HepG2 (cell line): ENCODE data around the gene FCN3. TPM values are rescaled to one million over a fixed set of nuclear protein-coding genes. Genes with fewer than 3 reads are reported as not detected.

Experiments used
- CAMTA2 ChIP-seq: sonication (generic); formaldehyde crosslinking; IDR thresholded peaks from 2 replicates; pipeline ENCODE4 v1.4.0; 2020; ENCODE audit warnings: mild to moderate bottlenecking, missing genetic modification reagents, borderline replicate concordance
- GABPB1 ChIP-seq: IDR thresholded peaks from 2 replicates; pipeline ENCODE4 v1.6.1; 2016; ENCODE audit warnings: mild to moderate bottlenecking, missing genetic modification reagents, moderate library complexity, missing compliant biosample characterization
- GFI1 ChIP-seq: sonication (generic); formaldehyde crosslinking; IDR thresholded peaks from 2 replicates; pipeline ENCODE4 v1.5.0; 2020; ENCODE audit warnings: missing genetic modification reagents, mild to moderate bottlenecking, borderline replicate concordance
- KAT2B ChIP-seq: fragments of 150-350 bp; IDR thresholded peaks from 2 replicates; pipeline ENCODE4 v1.6.1; 2014; ENCODE audit warnings: low read depth, low read length, borderline replicate concordance
- NKX3-1 ChIP-seq: sonication (generic); formaldehyde crosslinking; IDR thresholded peaks from 2 replicates; pipeline ENCODE4 v1.5.0; 2020; ENCODE audit warnings: missing genetic modification reagents
- SSRP1 ChIP-seq: IDR thresholded peaks from 2 replicates; pipeline ENCODE4 v1.6.1; 2016; ENCODE audit warnings: control low read depth
- TEAD2 ChIP-seq: sonication (generic); formaldehyde crosslinking; IDR thresholded peaks from 2 replicates; pipeline ENCODE4 v1.9.0; 2021; ENCODE audit warnings: missing genetic modification reagents
- ZBTB10 ChIP-seq: sonication (generic); formaldehyde crosslinking; IDR thresholded peaks from 2 replicates; pipeline ENCODE4 v1.4.0; 2020; ENCODE audit warnings: missing genetic modification reagents, borderline replicate concordance
- ZBTB37 ChIP-seq: sonication (generic); formaldehyde crosslinking; IDR thresholded peaks from 2 replicates; pipeline ENCODE4 v1.4.0; 2020; ENCODE audit warnings: mild to moderate bottlenecking, missing genetic modification reagents
- ZBTB7B ChIP-seq: sonication (generic); formaldehyde crosslinking; IDR thresholded peaks from 2 replicates; pipeline ENCODE4 v1.4.0; 2020; ENCODE audit warnings: missing genetic modification reagents
- ZNF383 ChIP-seq: sonication (generic); formaldehyde crosslinking; IDR thresholded peaks from 2 replicates; pipeline ENCODE4 v1.4.0; 2020; ENCODE audit warnings: missing genetic modification reagents, mild to moderate bottlenecking, borderline replicate concordance
- ZNF646 ChIP-seq: sonication (generic); formaldehyde crosslinking; IDR thresholded peaks from 2 replicates; pipeline ENCODE4 v1.9.0; 2021; ENCODE audit warnings: mild to moderate bottlenecking, missing genetic modification reagents
- ZNF746 ChIP-seq: sonication (generic); formaldehyde crosslinking; IDR thresholded peaks from 2 replicates; pipeline ENCODE4 v1.8.0; 2022; ENCODE audit warnings: mild to moderate bottlenecking, missing genetic modification reagents
- ZNF761 ChIP-seq: sonication (generic); formaldehyde crosslinking; conservative IDR thresholded peaks from 2 replicates; pipeline ENCODE4 v1.4.0; 2020; ENCODE audit warnings: mild to moderate bottlenecking, missing genetic modification reagents
- polyA plus RNA-seq, 8 experiments: library from polyadenylated mRNA; depleted of rRNA in 3 of 8; stranded (reverse) in 7 of 8; unstranded in 1 of 8; fragments of >200 nt; fragmentation: Illumina TruSeq in 4 of 8; extraction: Trizol in 4 of 8; gene quantifications; 2 replicates each; pipeline versions ENCODE4 v1.2.1 to v1.2.3, GENCODE V29; 2011 to 2016; ENCODE audit warnings: low read depth in 4 of 8, missing spikeins in 1 of 8, mixed read lengths in 1 of 8; ENCODE audit not compliant: insufficient read depth in 1 of 8
- total RNA-seq, 5 experiments: library from RNA; depleted of rRNA; stranded (reverse); fragments of >200 nt; fragmentation: Illumina TruSeq; extraction: Trizol; gene quantifications; 2 replicates each; pipeline ENCODE4 v1.2.3, GENCODE V29; 2016; ENCODE audit warnings: low read depth in 1 of 5
- TF ChIP-seq, protein P1 (sequence below): sonication (generic); formaldehyde crosslinking; IDR thresholded peaks from 2 replicates; pipeline ENCODE4 v1.4.0; 2020; ENCODE audit warnings: missing genetic modification reagents

Gene FCN3
- total and polyA plus RNA-seq, 2 of the 13 experiments (the other 11 are each of a cell fraction or from before 2014, with no cell fraction given): not detected

DNA sequence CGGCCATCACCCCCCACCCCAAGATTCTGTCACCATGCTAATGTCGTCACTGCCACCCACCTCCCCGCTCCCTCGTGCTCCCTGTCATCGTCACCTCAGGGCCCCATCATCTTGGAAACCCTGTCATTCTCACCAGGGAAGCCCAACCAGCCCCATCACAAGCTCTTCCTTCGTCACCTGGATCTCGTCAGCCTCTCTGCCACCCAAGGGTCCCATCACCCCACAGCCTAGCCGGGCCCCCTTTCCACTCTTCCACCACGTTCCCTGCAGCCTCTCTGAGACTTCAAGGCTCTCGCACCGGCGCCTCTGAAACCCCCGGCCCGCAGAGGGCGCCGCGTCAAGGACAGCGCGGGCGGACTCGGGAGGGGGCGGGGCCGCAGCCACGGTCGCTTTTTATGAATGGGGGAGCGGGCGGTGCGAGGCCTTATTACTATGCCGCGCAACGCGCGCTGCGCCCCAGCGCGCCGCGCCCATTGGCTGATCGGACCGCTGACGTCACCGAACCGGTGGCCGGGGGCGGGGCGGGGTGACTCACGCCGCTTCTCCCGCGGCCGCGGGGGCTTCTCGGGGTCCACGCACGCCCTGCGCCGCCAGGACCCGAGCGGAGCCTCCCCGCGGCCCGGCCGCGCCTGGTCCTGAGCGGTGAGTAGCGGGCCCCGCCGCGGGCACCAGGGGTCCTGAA lies 17.6 kb upstream of the FCN3 start, which contains the start of gene GPR3 (continued):
- TF ChIP-seq ZBTB10 (no peak), ZNF646 (CRISPR knock-in tag) (no peak), ZBTB7B (peak; percentile 35; the same call in 1 of the 2 replicates), ZBTB37 (no peak), GABPB1 (peak; percentile 64; the same call in 1 of the 2 replicates), ZNF383 (CRISPR knock-in tag) (no peak), CAMTA2 (CRISPR knock-in tag) (no peak), SSRP1 (CRISPR knock-in tag) (no peak), KAT2B (no peak), ZNF761 (CRISPR knock-in tag) (no peak), GFI1 (CRISPR knock-in tag) (peak; percentile 58; the same call in 1 of the 2 replicates), NKX3-1 (CRISPR knock-in tag) (no peak), TEAD2 (CRISPR knock-in tag) (no peak), ZNF746 (CRISPR knock-in tag) (no peak)
- TF ChIP-seq, protein P1, sequence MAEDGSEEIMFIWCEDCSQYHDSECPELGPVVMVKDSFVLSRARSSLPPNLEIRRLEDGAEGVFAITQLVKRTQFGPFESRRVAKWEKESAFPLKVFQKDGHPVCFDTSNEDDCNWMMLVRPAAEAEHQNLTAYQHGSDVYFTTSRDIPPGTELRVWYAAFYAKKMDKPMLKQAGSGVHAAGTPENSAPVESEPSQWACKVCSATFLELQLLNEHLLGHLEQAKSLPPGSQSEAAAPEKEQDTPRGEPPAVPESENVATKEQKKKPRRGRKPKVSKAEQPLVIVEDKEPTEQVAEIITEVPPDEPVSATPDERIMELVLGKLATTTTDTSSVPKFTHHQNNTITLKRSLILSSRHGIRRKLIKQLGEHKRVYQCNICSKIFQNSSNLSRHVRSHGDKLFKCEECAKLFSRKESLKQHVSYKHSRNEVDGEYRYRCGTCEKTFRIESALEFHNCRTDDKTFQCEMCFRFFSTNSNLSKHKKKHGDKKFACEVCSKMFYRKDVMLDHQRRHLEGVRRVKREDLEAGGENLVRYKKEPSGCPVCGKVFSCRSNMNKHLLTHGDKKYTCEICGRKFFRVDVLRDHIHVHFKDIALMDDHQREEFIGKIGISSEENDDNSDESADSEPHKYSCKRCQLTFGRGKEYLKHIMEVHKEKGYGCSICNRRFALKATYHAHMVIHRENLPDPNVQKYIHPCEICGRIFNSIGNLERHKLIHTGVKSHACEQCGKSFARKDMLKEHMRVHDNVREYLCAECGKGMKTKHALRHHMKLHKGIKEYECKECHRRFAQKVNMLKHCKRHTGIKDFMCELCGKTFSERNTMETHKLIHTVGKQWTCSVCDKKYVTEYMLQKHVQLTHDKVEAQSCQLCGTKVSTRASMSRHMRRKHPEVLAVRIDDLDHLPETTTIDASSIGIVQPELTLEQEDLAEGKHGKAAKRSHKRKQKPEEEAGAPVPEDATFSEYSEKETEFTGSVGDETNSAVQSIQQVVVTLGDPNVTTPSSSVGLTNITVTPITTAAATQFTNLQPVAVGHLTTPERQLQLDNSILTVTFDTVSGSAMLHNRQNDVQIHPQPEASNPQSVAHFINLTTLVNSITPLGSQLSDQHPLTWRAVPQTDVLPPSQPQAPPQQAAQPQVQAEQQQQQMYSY (CRISPR knock-in tag): no peak
